Cortex of kidney (tissue), 1 donor: ENCODE measurements around the gene NAB2.

Source experiments
- DNase-seq: peaks from one replicate; lab custom pipeline; 2025; lab: John Stamatoyannopoulos, UW

The NAB2 gene

GRCh38 chr12:57093415-57094207, 4.7 kb downstream of the NAB2 start:
- DNase-seq: no peak

GRCh38 chr12:57094208-57095160, 5.6 kb downstream of the NAB2 start:
- DNase-seq: no peak

- no peak for DNase-seq
These were observed 6.5 kb downstream of the NAB2 start for GRCh38 chr12:57095440-57095839.

GRCh38 chr12:57096099-57096572, 7.2 kb downstream of the NAB2 start:
- DNase-seq: no peak

- no peak for DNase-seq
These were observed 8.0 kb downstream of the NAB2 start for GRCh38 chr12:57096748-57097553.

GRCh38 chr12:57097554-57097835, 8.6 kb downstream of the NAB2 start:
- DNase-seq: no peak

- no peak for DNase-seq
These were observed 9.6 kb downstream of the NAB2 start for GRCh38 chr12:57098546-57098945.

GRCh38 chr12:57099047-57099714, 10.3 kb downstream of the NAB2 start:
- DNase-seq: no peak

DNA sequence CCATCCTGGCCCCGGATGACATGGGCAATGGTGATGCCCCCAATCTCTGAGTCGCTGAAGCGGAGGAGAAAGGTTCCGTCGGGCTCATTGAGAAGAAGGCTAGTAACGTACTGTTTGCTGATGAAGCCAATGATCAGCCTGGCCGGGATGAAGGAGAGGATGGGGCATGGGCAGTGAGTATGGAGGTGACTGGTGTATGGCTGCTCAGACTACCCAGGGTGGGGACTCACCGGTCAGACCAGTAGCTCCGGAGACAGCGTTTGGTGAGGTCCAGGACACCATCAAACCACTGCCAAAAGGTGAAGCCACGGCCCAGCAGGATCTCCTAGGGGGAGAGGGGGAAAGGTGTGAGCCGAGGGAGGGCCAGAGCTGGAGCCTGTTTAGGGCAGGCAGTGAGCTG, 10.9 kb downstream of the NAB2 start:
- DNase-seq: no peak

DNA sequence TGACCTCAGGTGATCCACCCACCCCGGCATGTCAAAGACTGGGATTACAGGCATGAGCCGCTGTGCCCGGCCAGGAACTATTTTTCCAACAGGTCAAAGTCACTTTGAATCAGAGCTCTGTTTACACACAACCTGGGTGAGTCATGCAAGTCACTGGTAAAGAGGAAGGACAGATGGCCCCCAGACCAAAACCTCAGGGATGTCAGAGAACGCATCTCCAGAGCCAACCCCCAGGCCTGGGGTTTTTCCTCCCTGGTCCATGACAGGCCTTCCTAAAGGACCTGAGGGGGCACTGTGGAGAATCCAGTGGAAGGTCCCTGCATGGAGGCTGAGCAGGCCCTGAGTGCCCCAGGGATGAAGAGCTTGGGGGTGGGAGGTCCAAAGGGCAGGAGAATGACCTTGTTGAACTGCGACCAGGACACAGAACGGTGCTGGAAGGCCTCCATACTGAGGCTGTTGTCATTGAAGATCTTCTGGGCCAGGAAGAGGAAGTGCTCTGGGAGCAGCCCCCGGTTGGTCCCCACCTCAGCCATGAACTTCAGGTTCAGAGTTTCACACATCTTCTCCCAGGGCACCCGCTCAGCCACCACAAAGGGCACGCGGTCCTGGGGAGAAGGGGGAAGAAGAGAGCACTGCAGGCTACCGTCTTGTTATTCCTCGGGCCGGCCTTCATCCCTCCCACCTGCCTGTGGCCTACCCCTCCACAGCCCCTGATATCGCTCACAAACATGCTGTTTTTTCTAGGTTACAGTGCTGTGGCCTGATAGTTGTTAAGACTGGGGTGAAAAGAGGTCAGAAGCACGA, 13.2 kb downstream of the NAB2 start:
- DNase-seq: no peak

DNA sequence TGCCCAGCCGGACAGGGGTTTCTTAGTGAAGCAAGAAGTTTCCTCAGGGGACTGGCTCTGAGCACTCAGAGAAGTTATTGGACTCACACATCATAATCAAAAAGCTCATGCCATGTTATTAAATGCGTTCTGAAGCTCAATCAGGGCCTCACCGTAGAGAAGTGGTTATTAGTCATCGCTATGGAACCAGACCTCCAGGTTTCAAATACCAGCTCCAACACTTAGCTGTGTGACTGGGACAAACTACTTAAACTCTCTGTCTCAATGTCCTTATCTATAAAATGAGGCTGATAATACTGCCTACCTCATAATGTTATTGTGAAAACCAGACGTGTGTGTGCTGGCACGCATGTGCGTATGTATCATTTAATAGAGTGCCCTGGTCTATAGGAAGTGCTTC, 14.9 kb downstream of the NAB2 start:
- no peak for DNase-seq

DNA sequence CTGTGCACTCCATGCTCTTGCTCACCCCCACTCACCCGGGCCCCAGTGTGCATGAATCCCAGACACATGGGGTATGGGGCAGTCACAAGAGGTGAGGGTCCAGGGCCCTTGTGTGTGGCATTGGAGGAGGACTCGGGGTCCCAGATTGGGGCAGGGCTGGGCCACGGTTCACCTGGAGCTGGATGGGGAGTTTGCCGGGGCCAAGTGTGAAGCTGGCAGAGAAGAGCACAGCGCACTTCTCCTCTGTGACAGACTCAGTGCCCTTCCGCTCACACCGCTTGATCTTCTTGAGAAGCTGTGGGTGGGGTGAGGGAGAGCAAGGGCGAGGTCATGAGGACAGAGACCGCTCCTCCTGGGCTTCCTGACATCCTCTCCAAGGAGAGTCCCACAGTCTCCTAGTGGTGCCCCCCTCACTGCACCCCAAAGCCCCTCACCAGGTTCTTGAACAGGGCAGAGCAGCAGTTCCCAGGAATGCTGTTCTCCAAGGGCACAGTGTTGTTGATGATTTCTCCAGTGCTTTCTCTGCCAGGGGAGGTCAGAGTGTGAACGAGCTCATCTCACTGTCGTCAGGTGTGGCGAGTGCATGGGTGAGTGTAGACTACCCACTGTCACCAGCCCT, 15.5 kb downstream of the NAB2 start:
- no peak for DNase-seq

DNA sequence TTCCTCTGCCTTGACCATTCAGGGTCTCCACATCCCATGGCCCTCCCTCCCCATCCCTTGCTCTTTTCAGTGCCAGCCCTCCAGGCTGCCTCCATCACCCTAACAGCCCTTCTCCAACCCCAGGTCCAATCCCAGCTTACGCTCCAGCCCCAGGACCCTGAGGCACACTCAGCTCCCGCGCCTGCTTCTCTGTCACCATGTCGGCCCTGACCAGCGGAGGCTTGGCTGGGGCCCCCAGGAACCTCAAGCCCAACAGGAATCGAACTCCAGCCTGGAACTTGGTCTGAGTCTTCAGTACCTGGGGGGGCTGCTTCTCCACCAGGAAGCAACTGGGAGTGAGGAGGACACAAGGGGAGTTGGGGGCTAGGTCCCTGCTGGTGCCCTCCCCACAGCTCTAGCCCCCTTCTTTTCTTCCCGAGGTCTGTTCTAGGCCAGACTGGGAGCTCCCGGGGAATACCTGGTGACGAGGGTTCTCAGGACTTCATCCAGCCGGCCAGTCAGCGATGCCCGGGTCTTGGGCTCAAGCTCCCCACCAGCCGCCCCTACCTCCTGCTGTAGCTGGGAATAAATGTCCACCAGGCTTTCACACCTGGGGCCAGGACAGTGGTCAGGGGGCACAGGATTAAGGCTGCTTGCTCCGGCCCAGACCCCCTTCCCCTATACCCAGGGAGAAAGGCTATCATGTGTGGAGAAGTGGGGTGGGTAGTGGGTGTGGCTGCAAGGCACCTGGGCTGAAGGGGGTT, 16.3 kb downstream of the NAB2 start:
- DNase-seq: no peak

GRCh38 chr12:57106021-57106708, 17.3 kb downstream of the NAB2 start:
- no peak for DNase-seq

DNA sequence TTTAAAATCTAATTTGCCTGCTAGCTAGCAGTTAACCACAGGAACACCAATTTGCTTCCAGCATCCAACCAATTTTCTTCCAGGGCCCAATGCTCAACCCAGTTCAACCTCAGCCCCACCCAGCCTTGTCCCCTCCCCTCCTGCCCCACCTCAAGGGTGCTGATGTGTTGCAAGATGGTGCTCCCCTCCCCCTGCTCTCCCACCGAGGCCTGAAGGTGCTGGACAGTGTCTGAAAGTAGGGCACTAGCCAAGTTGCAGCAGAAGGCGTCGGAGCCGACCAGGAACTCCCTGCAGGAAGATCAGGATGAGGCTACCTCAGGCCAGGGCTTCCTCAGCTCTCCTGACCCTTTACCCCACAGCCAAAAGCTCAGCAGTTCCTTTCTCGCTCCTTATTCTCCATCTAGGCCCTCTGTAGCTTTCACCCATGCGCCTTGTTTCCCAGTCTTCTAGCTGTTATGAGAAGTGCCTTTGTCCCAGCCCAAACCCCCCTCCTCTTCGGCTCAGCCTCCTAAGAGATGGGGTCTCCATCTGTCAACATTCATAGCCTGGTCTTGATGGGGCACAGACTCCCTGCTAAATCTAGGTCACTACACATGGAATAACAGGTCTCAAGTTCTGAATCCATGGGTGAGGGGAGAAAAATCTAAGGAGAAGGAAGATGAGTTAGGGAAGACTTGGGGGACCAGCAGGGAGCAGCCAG, 18.7 kb downstream of the NAB2 start:
- DNase-seq: no peak

DNA sequence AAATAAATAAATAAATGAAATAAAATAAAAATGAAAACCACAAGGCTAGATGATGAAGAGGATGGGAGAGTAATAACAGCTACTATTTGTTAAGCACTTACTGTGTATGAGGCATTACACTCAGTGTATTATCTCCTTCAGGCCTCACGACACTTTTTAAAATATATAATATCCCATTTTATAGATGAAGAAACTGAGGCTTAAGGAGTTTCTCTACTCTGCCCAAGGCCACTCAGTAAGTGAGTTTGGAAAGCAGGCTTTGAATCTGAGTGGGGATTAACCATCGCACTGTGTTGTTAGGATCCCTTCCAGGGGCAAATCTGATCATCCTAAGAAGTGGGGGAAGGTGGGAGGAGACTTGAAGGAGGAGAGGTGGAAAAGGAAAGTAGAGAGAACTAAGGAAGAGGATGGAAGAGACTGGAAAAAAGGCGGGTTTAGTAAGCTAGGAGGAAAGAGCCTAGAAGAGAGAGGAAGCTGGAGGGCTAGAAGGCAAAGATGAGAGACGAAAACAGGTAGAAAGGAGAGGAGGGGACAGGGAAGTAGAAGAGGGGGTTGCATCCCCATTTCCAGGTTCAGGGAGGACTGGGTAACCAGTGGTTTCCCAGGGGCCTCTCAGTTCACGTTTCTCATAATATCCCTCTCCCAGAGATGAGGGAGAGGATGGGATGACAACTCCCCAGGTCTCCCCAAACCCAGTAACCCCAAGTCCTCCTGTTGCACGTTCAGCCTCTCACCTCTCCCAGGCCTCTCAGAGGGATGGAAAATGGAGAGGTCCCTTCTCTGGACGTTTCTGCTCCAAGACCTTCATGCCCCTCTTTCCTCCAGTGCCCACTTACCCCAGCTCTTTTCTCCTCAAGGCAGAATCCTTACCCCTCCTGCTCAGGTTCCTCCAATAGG, 20.5 kb downstream of the NAB2 start:
- DNase-seq: no peak
